Measurements from ENCODE around the gene FREM2. TPM values are rescaled to one million over a fixed set of nuclear protein-coding genes. Genes with fewer than 3 reads are reported as not detected.
A peak's percentile ranks its signal among the peaks of the same experiment; 100 is the strongest.

FREM2 gene
- total RNA-seq, 1 donor from 2014 or later = 13.9 TPM

DNA sequence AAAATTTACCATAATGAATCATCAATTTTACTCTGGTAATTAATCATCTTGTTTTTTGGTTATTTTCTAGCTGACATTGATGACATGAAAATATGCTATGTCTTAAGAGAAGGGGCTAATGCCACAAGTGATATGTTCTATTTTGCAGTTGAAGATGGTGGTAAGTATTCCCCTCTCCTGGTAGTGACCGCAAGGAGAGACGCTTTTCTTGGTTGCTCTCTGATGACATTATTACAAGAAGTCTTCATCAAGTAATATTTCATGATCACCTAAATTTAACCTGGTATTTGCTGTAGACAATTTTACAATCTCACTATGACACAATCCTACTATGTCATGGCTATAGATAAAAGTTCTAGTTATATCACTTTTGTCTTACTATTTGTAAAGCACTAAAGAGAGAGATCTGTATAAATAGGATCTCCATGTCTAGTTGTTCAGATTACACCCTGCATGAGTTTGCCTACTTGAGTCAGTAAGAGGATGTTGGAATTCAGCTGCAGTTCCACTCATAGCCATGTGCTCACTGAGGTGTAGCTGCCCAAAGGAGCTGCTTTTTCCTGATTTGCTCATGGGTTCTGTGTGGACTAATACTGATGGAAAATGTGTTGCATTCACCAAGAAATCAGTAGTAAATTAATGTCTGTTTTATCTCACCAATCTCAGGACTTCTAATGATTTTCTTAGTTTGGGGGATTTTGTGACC is 10.9 kb downstream of the FREM2 start:
- H3K27ac ChIP-seq = no peak overlapping the region
- TF ChIP-seq CTCF (IDR thresholded peaks at IDR 0.05) = no peak
- no peaks in the 10 kb centered on the region for H3K9me3 ChIP-seq
- DNase-seq = no peak
- no peaks in the 10 kb centered on the region for H3K27me3 ChIP-seq
- peak; percentile 91 for ATAC-seq
- intact Hi-C loops (cut with DNase I) = no loop called here
- no peak overlapping the region for H3K4me3 ChIP-seq
- H3K36me3 ChIP-seq = no peaks in the 10 kb centered on the region
- no peaks in the 10 kb centered on the region for H3K4me1 ChIP-seq

- intact Hi-C loops (cut with DNase I) = no loop called here
- no peaks in the 10 kb centered on the region for H3K27me3 ChIP-seq
- no peak overlapping the region for H3K4me3 ChIP-seq
- H3K36me3 ChIP-seq = no peaks in the 10 kb centered on the region
- H3K9me3 ChIP-seq = no peaks in the 10 kb centered on the region
- TF ChIP-seq CTCF (IDR thresholded peaks at IDR 0.05) = no peak
- DNase-seq (no peak), ATAC-seq (no peak)
- H3K4me1 ChIP-seq = no peaks in the 10 kb centered on the region
- no peak overlapping the region for H3K27ac ChIP-seq
Measured at GRCh38 chr13:38700051-38700450, 13.2 kb downstream of the FREM2 start.

DNA sequence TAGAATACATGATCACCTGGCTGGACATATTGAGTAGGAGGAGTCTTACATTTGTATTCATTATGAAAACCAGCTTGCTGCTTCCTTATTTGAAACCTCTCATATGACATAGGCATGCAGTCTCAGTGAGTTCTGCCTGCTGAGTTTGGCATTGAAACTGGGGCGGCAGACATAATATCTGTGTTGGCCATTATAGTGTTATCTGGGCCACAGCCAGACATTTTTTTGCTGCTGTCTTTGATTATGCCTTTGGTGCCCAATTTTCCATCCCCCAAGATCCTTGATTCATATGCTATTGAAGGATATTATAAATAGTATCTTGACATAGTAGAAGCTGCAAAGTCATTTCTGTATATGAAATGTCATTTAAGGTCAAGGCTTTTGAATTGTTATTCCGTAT is 15.8 kb downstream of the FREM2 start:
- no peak for DNase-seq
- H3K4me1 ChIP-seq = no peaks in the 10 kb centered on the region
- no peaks in the 10 kb centered on the region for H3K27me3 ChIP-seq
- ATAC-seq = no peak
- H3K36me3 ChIP-seq = no peaks in the 10 kb centered on the region
- TF ChIP-seq CTCF (IDR thresholded peaks at IDR 0.05) = no peak
- H3K9me3 ChIP-seq = no peaks in the 10 kb centered on the region
- intact Hi-C loops (cut with DNase I) = no loop called here
- no peak overlapping the region for H3K4me3 ChIP-seq
- H3K27ac ChIP-seq = no peak overlapping the region

DNA sequence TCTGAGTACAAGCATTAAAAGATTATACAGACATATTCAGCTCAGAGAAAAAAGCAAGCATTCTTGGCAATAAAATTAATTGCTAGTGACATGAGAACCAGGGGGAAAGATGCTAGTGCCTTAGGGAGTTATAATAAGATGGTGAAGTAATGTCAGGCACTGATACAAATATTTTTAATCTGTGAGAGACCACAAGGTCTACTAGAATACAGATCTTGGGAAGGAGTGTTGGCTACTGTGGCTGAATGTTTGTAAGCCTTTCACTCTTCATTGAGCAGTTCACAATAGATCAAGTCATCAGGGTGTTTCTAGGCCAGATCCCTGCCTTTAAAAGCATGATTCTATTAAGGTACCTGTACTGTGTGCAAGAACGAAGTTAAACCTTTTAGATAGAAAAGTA is 16.4 kb downstream of the FREM2 start:
- H3K27me3 ChIP-seq = no peaks in the 10 kb centered on the region
- TF ChIP-seq CTCF (IDR thresholded peaks at IDR 0.05) = no peak
- DNase-seq (no peak), ATAC-seq (no peak)
- no peak overlapping the region for H3K4me3 ChIP-seq
- no peaks in the 10 kb centered on the region for H3K36me3 ChIP-seq
- H3K9me3 ChIP-seq = no peaks in the 10 kb centered on the region
- H3K4me1 ChIP-seq = no peaks in the 10 kb centered on the region
- intact Hi-C loops (cut with DNase I) = no loop called here
- no peak overlapping the region for H3K27ac ChIP-seq

DNA sequence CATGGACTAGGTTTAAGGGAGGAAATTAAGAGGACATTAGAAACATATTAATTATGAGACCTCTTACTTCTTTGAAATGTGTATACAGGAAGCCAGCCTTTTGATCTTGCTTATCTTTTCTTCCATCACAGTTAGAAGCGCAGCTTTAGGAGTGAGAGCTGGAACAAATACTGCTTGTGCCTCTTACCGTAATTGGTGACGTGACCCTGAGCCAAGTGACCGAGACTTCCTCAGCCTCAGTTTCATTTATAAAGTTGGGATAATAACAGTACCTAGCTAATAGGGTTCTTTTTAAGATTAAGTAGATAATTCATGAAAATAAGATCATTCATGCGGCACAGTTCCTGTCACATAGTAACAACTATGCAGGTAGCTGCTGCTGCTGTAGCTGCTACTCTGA is 18.5 kb downstream of the FREM2 start:
- peak; percentile 50 for ATAC-seq
- H3K4me3 ChIP-seq = no peak overlapping the region
- H3K36me3 ChIP-seq = no peaks in the 10 kb centered on the region
- H3K9me3 ChIP-seq = no peaks in the 10 kb centered on the region
- intact Hi-C loops (cut with DNase I) = no loop called here
- DNase-seq = no peak
- H3K27ac ChIP-seq = no peak overlapping the region
- no peak for TF ChIP-seq CTCF (IDR thresholded peaks at IDR 0.05)
- no peaks in the 10 kb centered on the region for H3K27me3 ChIP-seq
- H3K4me1 ChIP-seq = no peaks in the 10 kb centered on the region

GRCh38 chr13:38707460-38707859 is 20.6 kb downstream of the FREM2 start:
- Histone ChIP-seq H3K36me3 (no peaks in the 10 kb centered on the region), H3K27ac (no peak overlapping the region), H3K27me3 (no peaks in the 10 kb centered on the region), H3K9me3 (no peaks in the 10 kb centered on the region), H3K4me1 (no peaks in the 10 kb centered on the region), H3K4me3 (no peak overlapping the region)
- ATAC-seq = peak; percentile 45
- no peak for TF ChIP-seq CTCF (IDR thresholded peaks at IDR 0.05)
- DNase-seq = no peak
- intact Hi-C loops (cut with DNase I) = no loop called here

All from upper lobe of right lung (tissue), 1 donor.